HG03442 (cell line): Measurements from ENCODE around the gene ZNF362.

ENCODE experiments used
- ATAC-seq: cut with Tn5 transposase; IDR thresholded peaks from one replicate; pipeline ENCODE4 v1.9.1; 2021; ENCODE audit warnings: mild to moderate bottlenecking, moderate library complexity; ENCODE audit not compliant: unreplicated experiment

ZNF362 gene

DNA sequence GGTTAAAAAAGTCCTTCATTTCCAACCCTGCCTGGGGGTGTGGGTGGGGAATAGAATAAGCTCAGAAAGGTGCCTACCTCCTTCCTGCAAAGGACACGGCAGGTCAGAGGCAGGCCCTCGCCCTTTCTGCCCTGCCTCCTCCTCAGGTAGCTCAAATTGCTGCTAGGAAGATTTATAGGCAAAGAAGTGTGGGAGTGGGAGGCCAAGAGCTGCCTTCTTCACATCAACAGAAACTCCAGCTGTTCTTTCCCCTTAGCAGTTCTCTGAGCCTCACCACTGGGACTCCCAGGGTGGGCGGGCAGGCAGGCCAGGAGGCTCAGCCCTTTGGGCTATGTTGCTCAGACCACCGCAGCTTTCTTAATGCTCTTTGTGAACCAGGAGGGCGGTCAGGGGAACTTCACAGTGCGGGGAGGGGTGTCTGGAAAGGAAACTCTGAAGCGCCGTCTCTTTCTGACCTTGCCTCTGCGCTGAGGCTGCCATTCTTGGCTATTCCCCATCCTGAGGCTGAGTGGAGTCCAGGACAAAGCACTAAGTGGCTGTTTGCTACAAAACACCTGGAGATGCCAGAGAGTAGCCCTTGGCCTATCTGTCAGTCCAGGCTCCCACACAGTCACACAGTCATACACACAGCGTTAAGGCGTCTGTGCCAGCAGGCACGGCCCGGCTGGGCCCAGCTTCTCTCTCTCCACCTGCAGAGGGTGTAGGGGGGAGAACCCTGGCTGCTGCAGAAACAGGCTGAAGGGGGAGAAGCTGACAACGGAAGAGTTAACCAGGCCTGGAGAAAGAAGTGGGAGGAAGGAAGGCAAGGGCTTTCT, 67.6 kb downstream of the ZNF362 start:
- no peak for ATAC-seq

DNA sequence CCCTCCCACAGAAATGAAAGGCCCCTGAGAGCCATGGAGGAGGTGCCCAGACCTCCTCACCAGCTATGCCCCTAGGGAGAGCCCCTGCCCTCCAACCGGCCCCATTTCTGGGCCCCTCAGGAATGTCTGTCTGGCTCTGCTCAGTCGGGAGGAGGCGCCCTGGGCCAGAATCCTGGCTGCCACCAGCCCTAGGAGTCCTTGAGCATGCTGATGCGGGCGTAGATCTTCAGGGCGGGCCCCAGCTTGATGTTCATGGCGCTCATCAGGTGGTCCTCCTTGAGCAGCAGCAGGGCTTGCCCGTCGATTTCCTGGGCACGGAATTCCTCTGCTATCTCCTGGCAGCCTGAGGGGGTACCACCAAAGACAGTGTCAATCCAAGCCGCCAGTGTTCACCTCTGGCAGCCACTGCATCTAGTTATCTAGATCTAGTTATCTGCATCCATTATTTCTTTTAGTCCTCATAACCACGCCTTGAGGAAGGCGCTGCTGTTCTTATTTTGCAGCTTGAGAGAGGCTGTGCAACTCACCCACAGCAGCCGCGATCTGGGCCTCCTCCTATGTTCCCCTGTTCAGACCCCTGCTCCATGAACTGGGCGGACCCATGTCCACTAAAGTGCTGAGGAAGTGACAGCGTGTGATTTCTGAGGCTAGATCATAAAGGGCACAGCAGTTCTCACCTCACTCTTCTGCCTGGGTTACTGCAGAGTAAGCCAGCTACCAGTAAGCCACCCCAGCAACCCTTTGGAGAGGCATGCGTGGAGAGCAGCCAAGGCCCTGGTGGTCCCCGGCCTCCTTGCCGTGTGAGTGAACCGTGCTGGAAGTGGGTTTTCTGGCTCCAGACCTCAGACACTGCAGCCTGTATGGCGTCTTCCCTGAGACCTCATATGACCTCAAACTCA, 68.6 kb downstream of the ZNF362 start:
- ATAC-seq: no peak

DNA sequence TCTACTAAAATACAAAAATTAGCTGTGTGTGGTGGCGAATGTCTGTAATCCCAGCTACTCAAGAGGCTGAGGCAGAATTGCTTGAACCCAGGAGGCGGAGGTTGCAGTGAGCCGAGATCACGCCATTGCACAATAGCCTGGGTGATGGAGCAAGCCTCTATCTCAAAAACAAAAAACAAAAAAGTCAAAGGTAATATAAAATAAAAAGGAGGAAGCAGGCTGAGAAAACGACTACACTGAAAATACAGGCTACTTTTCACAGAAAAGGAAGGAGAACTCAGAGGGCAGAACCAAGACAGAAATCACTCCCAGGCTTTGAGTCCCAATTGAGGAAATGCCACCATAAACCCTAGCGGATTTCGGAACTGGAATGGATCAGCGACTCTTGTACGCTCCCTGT, 70.5 kb downstream of the ZNF362 start:
- ATAC-seq: no peak

- ATAC-seq: no peak
Observed at GRCh38 chr1:33327587-33328325, 71.5 kb downstream of the ZNF362 start.

DNA sequence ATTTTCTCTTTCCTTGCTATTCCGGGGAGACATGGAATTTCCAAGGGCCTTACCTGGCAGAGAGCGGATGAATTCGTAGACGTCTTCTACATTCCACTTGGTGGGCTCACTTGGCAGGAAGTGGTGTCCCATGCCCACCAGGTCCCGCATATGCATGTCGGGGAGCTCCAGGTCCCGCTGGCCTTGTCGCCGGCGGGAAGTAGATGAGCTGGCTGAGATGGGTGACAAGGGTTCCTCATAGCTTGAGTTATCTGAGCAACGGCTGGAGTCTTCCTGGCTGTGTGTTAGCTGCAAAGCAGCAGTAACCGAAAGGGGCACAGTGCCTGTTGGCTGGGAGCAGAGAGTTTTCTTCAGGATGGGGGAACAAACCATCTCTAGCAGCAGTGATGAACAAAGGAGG, 72.5 kb downstream of the ZNF362 start:
- ATAC-seq: no peak

- no peak for ATAC-seq
Observed at GRCh38 chr1:33329600-33330305, 73.5 kb downstream of the ZNF362 start.

- ATAC-seq: no peak
Observed at GRCh38 chr1:33330361-33330890, 74.1 kb downstream of the ZNF362 start.

- no peak for ATAC-seq
Observed at GRCh38 chr1:33330906-33331305, 74.6 kb downstream of the ZNF362 start.

DNA sequence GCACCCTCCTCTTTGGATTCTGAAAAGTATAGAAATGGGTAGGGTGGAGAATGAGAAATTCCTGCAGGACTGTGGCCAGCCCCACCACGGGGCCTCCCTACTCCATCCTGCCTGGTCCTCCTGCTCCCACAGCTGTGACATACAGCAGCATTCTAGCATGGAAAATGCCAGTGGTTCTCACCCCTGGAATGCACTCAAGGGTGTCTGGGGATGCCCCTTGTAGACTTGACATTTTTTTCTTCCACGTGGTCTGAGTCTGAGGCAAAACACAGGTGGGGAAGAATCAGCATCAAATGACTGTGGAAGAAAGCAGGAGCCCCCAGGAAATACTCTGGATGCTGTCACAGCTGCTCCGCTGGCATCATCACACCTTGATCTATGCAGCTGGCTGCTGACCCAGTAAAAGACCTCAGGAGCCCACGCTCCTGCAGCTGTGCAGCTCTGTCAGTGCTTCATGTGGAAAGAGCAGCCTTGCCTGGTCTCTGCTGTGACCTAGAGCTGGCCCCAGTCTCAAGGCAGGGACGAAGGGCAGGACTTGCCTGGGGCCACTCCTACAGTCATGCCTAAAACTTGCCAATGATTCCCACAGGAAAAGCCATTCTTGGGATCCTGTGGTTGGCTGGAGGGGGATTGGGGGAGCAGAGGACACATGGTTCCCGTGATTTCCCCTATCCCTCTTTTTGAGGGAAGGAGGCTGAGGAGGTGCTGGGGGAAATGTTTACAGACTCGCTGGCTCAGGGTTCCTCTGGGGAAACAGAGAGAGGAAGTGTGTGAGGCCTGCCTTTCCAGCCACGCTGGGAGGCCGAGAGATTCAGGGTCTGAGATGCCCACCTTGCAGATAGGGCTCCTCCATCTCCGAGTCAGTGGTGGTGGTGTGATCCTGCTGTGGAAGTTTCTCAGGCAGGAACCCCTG, 75.4 kb downstream of the ZNF362 start:
- ATAC-seq: no peak

GRCh38 chr1:33332357-33332789, 76.1 kb downstream of the ZNF362 start:
- ATAC-seq: no peak

- ATAC-seq: no peak
Observed at GRCh38 chr1:33332881-33333280, 76.6 kb downstream of the ZNF362 start.

- no peak for ATAC-seq
Observed at GRCh38 chr1:33334081-33334552, 77.8 kb downstream of the ZNF362 start.

GRCh38 chr1:33335020-33335419, 78.7 kb downstream of the ZNF362 start:
- no peak for ATAC-seq

DNA sequence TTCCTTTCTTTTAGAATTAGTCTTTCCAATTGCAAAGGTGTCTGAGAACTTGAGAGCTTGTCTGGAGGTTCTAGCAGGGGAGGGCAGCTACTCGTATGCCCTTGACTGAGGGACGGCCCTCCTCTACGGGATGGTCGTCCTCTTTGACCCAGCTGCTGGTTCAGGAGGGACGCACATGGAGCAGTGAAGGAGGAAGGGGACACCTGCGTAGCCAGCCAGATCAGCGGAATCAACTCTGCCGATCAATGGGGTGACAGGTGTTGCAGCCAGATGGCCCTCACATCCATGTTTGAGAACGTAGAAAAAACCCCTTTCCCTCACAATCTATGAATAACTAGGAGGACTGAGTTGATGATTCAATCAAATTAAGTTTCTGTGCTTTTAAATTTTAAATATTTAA, 80.3 kb downstream of the ZNF362 start:
- no peak for ATAC-seq

- ATAC-seq: no peak
Observed at GRCh38 chr1:33337441-33337840, 81.1 kb downstream of the ZNF362 start.

DNA sequence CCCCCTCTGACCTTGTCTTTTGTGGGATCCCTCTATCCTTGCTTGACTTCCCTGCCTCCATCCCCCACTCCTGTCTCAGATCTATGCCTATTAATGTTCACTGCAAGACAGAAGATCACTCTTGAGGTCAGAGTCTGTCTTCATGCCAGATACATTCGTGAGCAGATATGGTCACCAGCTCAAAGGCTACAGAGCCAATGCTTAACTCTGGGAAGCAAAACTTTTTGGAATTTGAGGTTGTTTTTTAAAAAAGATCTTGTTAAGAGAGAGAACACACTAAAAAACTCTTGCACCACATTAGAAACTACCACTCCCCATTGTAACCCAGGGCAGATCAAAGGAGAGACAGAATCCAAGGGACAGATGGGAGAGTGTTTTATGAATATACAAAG, 81.8 kb downstream of the ZNF362 start:
- ATAC-seq: no peak

- no peak for ATAC-seq
Observed at GRCh38 chr1:33338440-33339211, 82.3 kb downstream of the ZNF362 start.

- ATAC-seq: no peak
Observed at GRCh38 chr1:33339413-33339812, 83.1 kb downstream of the ZNF362 start.
